ENCODE results near the gene PIK3R4.

The PIK3R4 gene

DNA sequence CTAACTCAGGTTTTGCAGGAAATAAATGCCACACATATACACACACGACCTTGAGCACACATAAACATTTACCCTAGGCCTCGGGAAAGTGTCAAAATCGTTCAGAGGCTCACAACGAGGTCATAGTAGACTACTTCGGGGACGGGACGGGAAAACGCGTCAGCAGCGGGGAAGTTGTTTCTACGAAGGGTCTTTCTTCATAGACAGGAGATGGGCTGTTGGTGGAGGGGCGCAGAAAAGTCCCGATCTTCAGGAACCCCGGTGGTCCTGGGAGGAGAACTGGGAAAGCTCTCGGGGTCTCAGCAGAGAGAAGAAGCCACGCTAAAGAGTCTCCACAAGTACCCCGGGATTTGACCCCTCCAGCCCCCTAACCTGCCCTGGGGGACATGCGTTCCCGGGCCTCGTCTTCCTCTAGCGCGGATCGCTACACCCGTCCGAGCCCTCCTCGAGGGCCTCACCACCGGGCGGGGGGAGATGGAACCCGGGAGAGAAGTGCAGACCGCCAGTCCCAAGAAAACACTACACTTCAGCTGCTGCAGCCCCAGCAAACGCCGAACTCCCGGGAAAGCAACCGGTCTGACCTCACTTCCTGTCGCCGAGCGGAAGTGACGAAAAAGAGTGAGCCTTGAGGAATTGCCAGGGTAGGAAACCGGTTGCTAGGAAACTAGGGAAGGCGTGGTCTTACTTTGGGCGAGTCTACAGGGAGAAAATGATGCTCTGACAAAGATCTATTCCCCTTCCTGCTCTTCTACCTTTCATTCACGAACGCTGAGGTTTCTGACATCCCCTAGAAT lies at the start of gene PIK3R4:
Gene PIK3R4 (minus strand): TSS at position 584 of the 794 bp plus-strand sequence. CDS start 1,611 bp downstream, outside the sequence.
- DNase-seq, result peak; percentile 96 to 100 (median 99)

DNA sequence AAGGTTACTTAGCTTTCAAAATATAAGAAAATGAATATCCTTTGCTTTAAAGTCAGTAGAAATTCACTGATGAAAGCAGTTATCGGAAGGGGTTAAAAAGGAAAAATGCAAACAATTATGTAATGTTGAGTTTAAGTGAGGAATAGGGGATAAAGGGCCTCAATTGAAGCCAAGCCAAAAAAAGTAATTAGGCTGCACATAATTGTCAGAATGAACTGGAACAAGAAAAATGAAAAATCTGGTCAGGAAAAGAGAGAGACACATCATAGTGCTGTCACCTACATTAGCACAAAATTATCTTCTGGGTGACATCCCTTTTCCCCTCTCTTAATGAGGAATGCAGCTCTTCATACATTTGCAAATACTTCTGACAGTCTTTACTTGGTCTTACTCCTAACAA lies 48.8 kb upstream of the PIK3R4 start:
- DNase-seq, result no peak

DNA sequence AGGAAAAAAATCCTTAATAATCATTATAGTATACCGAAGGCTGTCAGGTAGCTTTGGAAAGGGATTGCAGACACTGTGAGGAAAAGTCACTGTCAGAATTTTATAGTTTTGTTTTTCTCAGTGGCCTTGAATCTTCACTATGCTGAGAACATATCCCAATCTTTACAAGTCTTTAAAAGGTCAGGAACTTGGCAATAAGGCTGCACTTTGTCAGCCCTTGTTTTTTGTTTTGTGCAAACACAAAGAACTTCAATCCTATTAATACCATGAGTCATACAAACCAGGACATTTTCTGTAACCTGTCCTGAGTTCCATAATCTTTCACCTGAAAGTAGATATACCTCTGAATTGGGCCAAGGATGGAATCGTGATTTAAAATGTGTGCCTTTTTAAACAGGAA lies 45.6 kb upstream of the PIK3R4 start:
- no peak for DNase-seq

- DNase-seq, result no peak
These were observed 43.2 kb upstream of the PIK3R4 start for GRCh38 chr3:130789782-130790322.

GRCh38 chr3:130787422-130788068 lies 40.9 kb upstream of the PIK3R4 start:
- no peak for DNase-seq

DNA sequence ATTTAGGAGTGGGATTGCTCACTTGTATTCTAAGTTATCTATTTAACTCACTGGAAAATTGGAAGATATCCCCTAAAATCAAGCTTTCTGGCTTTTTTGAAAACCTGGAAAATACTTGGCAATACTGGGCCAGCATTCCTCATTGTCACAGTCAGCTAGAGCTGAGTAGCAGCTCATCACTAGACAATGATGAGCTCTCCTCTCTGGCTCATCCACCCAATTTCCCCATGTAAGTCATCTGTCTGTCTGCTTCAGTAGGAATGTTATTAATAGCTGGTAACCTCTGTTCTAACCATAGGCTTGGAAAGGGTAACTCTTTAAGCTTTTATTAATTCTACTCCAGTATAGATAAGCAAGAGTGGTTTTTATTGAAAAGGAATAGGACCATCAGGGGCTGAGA lies 39.7 kb upstream of the PIK3R4 start:
- no peak for DNase-seq

DNA sequence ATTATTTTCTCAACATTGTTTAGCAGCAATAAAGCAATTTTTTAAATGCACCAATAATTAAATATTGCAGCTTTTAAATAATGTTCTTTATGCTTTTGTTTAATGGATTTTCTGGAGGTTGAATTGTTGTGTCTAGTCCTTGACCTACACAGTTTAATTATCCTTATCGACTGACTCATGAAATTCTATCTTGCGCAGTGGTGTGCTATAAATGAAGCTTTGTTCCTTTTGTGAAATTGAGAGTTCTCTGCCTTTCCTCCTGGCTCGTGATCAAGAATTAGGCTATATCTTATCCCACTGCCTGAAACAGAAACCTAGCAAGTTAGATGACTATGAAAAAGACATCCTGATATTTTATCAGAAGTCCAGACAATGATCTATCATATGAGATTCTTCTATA lies 37.0 kb upstream of the PIK3R4 start:
- DNase-seq, result no peak

DNA sequence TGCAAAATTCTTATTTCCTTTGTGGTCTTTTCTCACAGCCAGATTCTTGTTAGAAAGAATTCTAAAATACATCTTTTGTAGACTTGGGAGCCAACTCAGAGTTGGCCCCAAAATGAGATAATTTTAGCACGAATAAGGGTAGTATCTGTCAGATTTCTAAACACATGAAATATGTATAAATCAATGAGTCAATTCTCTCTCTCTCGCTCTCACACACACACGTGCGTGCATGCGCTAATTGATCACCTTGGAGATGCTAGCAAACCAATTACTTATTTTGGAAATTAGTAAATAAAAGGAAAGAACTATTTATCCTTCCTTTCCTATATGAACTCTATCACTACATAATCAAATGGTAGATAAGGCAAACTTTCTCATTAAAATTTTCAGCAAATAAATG lies 32.9 kb upstream of the PIK3R4 start:
- DNase-seq, result no peak

GRCh38 chr3:130779031-130779430 lies 32.4 kb upstream of the PIK3R4 start:
- DNase-seq, result no peak

- DNase-seq, result peak in 1 of 3 donors; percentile 5
These were observed 26.7 kb upstream of the PIK3R4 start for GRCh38 chr3:130773366-130773765.

DNA sequence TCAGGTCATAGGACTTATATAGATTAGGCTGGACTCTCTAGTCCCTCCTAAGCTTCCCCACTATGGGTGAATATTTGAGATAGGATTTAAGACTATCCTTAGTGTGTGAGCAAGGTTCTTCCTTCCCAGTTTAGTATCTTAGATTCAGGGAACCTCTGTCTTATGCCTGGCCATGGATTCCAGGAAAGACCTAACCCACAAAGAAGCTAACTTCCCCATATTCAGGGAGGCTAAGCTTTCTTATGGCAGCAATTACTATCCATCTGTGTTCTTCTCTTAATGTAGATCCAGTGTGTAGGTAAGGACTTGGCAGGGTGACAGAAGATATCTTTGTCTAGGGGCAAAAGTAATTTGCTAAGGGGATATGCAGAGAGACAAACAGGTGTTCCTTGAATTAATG lies 25.5 kb upstream of the PIK3R4 start:
- peak in 1 of 3 donors; percentile 18 for DNase-seq

- peak in 1 of 3 donors; percentile 8 for DNase-seq
These were observed 24.0 kb upstream of the PIK3R4 start for GRCh38 chr3:130770644-130771043.

DNA sequence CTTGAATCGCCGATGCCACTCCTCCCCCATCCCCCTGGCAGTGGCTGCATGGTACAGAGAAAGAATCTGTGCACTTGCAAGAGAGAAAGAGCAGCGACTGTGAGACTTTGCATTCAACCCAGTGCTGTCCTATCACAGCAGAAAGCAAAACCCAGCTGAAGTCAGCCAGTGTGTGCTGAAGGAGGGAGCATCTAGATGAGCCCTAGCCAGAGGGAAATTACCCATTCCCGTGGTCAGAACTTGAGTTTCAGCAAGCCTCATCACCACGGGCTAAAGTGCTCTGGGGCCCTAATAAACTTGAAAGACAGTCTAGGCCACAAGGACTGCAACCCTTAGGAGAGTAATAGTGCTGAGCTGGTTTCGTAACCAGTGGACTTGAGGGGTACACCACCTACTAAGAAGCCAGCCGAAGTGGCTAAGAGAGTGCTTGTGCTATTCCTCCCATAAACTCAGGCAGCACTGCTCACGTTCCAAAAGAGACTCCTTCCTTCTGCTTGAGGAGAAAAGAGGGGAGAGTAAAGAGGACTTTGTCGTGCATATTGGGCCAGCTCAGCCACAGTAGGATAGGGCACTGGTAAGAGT lies 15.2 kb upstream of the PIK3R4 start:
- no peak for DNase-seq

DNA sequence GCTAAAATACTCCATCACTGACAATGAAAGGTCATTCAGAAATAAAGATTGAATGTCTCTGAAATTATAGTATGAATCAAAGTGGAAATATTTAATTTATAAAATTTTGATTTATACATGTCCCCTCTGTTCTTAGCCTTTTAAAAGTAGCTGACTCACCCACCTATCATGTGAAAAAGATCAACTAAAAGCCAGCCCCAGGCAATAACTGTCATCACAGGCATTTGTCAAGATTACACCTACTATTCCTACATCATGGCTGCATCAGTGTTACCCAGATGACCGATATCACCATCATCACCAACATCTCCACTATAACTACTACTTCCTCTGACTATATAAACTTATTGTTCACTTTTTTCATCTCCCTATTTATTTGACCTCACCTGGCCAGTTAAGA lies 14.3 kb upstream of the PIK3R4 start:
- DNase-seq, result peak in 1 of 3 donors; percentile 7

DNA sequence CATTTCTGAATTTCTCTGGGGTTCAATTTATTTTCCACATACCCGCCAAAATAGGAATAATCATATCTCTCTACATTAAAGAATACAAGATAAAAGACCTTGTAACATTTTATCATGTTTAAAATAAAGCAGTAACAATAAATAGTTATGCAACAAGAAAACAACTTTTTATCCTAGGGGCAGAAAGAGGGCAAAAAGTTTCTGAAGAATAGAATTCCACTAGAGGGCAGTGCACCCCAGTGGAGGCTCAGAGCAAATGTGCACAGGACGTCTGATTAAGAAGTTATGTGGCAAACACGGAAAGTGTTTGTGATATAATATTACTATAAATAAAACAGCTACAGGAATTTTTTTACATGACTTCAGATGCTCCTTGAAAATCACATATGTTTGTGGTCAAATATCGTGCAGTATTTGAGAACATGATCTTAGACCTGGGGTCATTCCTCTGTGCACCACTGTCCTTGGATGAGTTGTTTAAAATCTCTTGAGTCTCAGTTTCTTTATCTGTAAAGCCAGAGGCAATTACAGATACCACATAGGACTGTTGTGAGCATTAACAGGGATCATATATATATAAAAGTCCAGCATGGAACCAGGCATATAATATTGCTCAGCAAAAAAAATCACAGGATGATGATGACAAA lies 13.2 kb upstream of the PIK3R4 start:
- peak; percentile 86 to 92 (median 88) for DNase-seq

GRCh38 chr3:130758624-130759369 lies 12.2 kb upstream of the PIK3R4 start:
- peak; percentile 37 to 46 (median 43) for DNase-seq

DNA sequence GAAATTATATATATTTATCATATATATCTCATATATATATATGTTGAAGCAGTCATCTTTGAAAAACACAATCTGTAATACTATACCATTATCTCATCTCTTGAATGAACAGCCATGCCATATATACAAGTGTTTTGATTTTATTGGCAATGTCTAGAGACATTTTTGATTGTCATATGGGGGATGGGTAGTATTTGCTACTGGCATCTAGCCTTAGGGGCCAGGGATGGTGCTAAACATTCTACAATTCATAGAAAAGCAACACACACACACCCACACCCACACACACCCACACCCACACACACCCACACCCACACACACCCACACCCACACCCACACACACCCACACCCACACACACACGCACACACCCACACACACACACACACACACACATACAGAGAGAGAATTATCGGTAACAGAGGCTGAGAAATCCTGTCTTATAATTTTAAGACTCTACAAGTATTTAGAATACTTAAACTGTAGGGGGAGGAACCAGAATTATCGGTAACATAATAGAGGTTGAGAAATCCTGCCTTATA lies 11.1 kb upstream of the PIK3R4 start:
- DNase-seq, result no peak

GRCh38 chr3:130755666-130756065 lies 9.0 kb upstream of the PIK3R4 start:
- DNase-seq, result no peak

GRCh38 chr3:130748981-130749380 lies 2.4 kb upstream of the PIK3R4 start:
- no peak for DNase-seq

GRCh38 chr3:130748467-130748861 lies 1.8 kb upstream of the PIK3R4 start:
- no peak for DNase-seq

DNA sequence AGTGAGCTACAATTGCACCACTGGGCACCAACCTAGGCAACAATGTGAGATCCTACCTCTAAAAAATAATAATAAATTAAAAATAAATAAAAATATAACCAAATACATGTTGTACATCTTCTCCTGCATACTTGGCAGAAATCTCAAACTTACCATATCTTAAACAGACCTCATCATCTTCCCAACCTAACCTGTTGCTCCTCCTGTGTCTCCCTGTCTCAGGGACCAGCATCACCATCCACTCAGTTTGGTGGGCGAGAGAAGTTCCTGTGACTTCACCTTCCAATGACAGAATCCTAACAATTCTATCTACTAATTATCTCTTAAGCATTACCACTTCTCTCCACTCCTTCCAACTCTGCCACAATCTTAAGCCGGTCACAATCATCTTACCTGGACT lies 3.3 kb downstream of the PIK3R4 start:
- DNase-seq, result no peak

- DNase-seq, result no peak
These were observed 4.6 kb downstream of the PIK3R4 start for GRCh38 chr3:130741946-130742610.
